Kidney (tissue), 14 donors: ENCODE measurements around the gene USP3. TPM values are rescaled to one million over a fixed set of nuclear protein-coding genes. Genes with fewer than 3 reads are reported as not detected.

Source experiments
- DNase-seq, 5 donors: peaks; one replicate each; pipeline ENCODE4 v3.0.0-alpha.2; 2013 to 2020
- FAIRE-seq: peaks from 2 replicates; lab custom pipeline; 2012; peaks lifted over from hg19 to GRCh38; lab: Jason Lieb, UNC
- H3K27ac ChIP-seq, 2 donors: one replicate each; pipeline ENCODE4 v1.7.0; 2013; ENCODE audit warnings: low read depth in 2 of 2, low read length in 2 of 2, inconsistent platforms in 1 of 2
- H3K27me3 ChIP-seq: one replicate; pipeline ENCODE4 v1.7.1; 2013; ENCODE audit warnings: low read length, inconsistent platforms; ENCODE audit not compliant: control insufficient read depth, insufficient read depth
- H3K36me3 ChIP-seq, 3 donors: one replicate each; pipeline versions ENCODE4 v1.7.0 to v1.7.1; 2013; ENCODE audit warnings: low read length in 3 of 3, control low read depth in 1 of 3, inconsistent platforms in 1 of 3; ENCODE audit not compliant: insufficient read depth in 3 of 3, control insufficient read depth in 2 of 3
- H3K4me1 ChIP-seq, 3 donors: one replicate each; pipeline versions ENCODE4 v1.7.0 to v1.7.1; 2013; ENCODE audit warnings: low read length in 3 of 3, inconsistent platforms in 1 of 3, low read depth in 1 of 3; ENCODE audit not compliant: control insufficient read depth in 2 of 3, insufficient read depth in 2 of 3
- H3K4me3 ChIP-seq, 3 donors: one replicate each; pipeline versions ENCODE4 v1.7.0 to v1.8.1; 2013; ENCODE audit warnings: low read length in 3 of 3, control low read depth in 1 of 3, inconsistent platforms in 1 of 3
- H3K9ac ChIP-seq, 3 donors: one replicate each; pipeline versions ENCODE4 v1.7.0 to v1.7.1; 2013; ENCODE audit warnings: low read length in 3 of 3, control low read depth in 1 of 3, inconsistent platforms in 1 of 3
- H3K9me3 ChIP-seq, 3 donors: one replicate each; pipeline versions ENCODE4 v1.7.0 to v1.7.1; 2013; ENCODE audit warnings: low read length in 3 of 3, control low read depth in 1 of 3, inconsistent platforms in 1 of 3; ENCODE audit not compliant: control insufficient read depth in 2 of 3, insufficient read depth in 1 of 3
- intact Hi-C: fragments of 100-400 bp; cut with DNase I; formaldehyde crosslinking; loops from one replicate; pipeline ENCODE4 v1.11.1; 2022
- polyA plus RNA-seq: library from polyadenylated mRNA; stranded (reverse); fragments of 350-450 nt; fragmentation: Illumina TruSeq; extraction: RNeasy Lipid Tissue Mini Kit (QIAGEN cat#74804); gene quantifications from one replicate; pipeline ENCODE4 v1.2.3, GENCODE V29; 2014; ENCODE audit warnings: low read depth, low replicate concordance; ENCODE audit not compliant: insufficient read depth
- total RNA-seq: library from RNA; stranded (reverse); fragmentation: NEBNext Ultra II Directional; extraction: Animal tissue kit (Norgen Biotek cat#: 25700); gene quantifications from one replicate; pipeline ENCODE4 v1.2.1, GENCODE V29; 2021
- TF ChIP-seq, protein P1 (sequence below): IDR thresholded peaks from 3 replicates; pipeline ENCODE4 v1.5.1; 2012; ENCODE audit warnings: mild to moderate bottlenecking, moderate library complexity, borderline replicate concordance; ENCODE audit not compliant: insufficient read depth; ENCODE audit errors: extremely low read depth
- donor health status: control.
- donor health status: control.
- donor health status: control.
- donor health status: control.
- donor health status: control.
- donor health status: DM: yes; HTN: yes; CAD: no.
- donor health status: Normal renal cell carcinoma (clear cell type).

The USP3 gene
- total and polyA plus RNA-seq, 2 donors from 2014 or later, result 25.2 to 72.5 TPM

DNA sequence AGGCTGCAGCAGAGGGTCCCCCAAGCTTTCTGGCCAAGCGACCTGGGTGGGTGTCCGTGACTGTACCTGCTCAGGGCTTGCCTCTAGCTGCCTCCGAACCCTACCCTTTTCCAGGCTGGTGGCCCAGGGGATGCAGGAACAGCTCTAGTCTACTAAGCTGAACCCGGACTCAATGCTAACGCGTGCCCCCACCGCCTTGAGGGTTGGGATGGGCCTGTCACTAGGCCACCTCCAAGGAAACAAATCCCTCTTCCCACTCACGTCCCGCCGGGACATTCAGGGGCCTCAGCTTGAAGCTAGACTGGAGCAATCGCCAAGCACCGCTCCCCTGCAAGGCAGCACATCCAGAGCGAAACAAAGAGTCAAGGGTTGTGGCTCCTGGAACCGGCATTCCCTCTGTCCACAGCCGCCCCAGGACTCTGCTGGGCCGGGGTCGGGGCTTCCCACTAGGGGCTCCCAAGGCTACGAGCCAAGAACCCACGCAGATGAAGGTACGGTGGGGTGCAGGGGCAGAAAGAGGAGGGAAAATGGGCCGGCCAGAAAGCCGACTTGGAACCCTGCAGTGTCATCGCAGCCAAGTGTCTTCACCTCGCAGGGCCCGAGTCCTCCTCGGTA is 95.7 kb downstream of the USP3 start:
- peaks cover 4 to 43% (median 36%) of the 10 kb centered on the region in 3 donors for H3K4me1 ChIP-seq
- TF ChIP-seq, protein P1, sequence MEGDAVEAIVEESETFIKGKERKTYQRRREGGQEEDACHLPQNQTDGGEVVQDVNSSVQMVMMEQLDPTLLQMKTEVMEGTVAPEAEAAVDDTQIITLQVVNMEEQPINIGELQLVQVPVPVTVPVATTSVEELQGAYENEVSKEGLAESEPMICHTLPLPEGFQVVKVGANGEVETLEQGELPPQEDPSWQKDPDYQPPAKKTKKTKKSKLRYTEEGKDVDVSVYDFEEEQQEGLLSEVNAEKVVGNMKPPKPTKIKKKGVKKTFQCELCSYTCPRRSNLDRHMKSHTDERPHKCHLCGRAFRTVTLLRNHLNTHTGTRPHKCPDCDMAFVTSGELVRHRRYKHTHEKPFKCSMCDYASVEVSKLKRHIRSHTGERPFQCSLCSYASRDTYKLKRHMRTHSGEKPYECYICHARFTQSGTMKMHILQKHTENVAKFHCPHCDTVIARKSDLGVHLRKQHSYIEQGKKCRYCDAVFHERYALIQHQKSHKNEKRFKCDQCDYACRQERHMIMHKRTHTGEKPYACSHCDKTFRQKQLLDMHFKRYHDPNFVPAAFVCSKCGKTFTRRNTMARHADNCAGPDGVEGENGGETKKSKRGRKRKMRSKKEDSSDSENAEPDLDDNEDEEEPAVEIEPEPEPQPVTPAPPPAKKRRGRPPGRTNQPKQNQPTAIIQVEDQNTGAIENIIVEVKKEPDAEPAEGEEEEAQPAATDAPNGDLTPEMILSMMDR, result no peak
- no peaks in the 10 kb centered on the region for H3K36me3 ChIP-seq
- FAIRE-seq, result no peak
- DNase-seq, result peak in 4 of 5 donors; percentile 33 to 65 (median 56)
- peak overlapping the region; percentile 36 to 84 (median 84) for H3K9ac ChIP-seq
- H3K27me3 ChIP-seq, result no peaks in the 10 kb centered on the region
- H3K9me3 ChIP-seq, result no peaks in the 10 kb centered on the region
- intact Hi-C loops, result no loop called here
- H3K27ac ChIP-seq, result peak overlapping the region; percentile 86 to 92
- peak overlapping the region; percentile 61 to 77 (median 72) for H3K4me3 ChIP-seq

DNA sequence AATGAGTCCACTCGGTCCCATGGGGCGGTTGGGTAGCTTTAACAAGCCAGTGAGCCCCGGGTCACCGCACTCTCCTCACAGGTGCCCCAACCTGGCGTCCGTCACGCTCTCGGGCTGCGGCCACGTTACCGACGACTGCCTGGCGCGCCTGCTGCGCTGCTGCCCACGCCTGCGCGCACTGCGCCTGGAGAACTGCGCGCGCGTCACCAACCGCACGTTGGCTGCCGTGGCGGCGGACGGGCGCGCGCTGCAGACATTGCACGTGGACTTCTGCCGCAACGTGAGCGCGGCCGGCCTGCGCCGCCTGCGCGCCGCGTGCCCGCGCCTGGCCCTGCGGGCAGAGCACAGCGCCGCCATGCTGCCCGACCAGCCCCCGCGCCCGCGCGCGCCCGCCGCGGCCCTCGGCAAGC is 96.2 kb downstream of the USP3 start:
- intact Hi-C loops, result no loop called here
- Histone ChIP-seq H3K27me3 (no peaks in the 10 kb centered on the region), H3K9me3 (no peaks in the 10 kb centered on the region), H3K36me3 (no peaks in the 10 kb centered on the region), H3K9ac (peak overlapping the region; percentile 36 to 84 (median 84)), H3K4me3 (peak overlapping the region; percentile 61 to 88 (median 77)), H3K4me1 (peaks cover 4 to 40% (median 34%) of the 10 kb centered on the region in 3 donors), H3K27ac (peak overlapping the region; percentile 86 to 92)
- TF ChIP-seq, protein P1, result peak; percentile 40
- no peak for FAIRE-seq
- DNase-seq, result peak; percentile 90 to 97 (median 94)

- peak overlapping the region; percentile 77 to 94 (median 88) for H3K4me3 ChIP-seq
- no peaks in the 10 kb centered on the region for H3K27me3 ChIP-seq
- intact Hi-C loops, result no loop called here
- H3K27ac ChIP-seq, result peak overlapping the region; percentile 86 to 88
- no peaks in the 10 kb centered on the region for H3K36me3 ChIP-seq
- FAIRE-seq, result no peak
- TF ChIP-seq, protein P1, result no peak
- peak in 4 of 5 donors; percentile 41 to 84 (median 62) for DNase-seq
- peak overlapping the region; percentile 84 to 94 (median 87) for H3K9ac ChIP-seq
- H3K9me3 ChIP-seq, result no peaks in the 10 kb centered on the region
- H3K4me1 ChIP-seq, result peaks cover 4 to 40% (median 35%) of the 10 kb centered on the region in 3 donors
These were observed 96.8 kb downstream of the USP3 start for GRCh38 chr15:63601026-63601703.
